Immature natural killer cell (primary cell): Measurements from ENCODE around the gene SMAD3. TPM values are rescaled to one million over a fixed set of nuclear protein-coding genes. Genes with fewer than 3 reads are reported as not detected.
"Not testable (repeated sequence)": the region's sequence is repeated elsewhere in the genome, so short reads cannot be mapped to it uniquely, and the experiment has no call there.

Experiments used
- DNase-seq, 3 donors: peaks; one replicate each; pipeline ENCODE4 v3.0.0; 2022; ENCODE audit warnings: mixed read lengths in 1 of 3
- H3K27ac Mint-ChIP-seq, 6 donors: one replicate each; pipeline ENCODE4 v1.8.0; 2020; ENCODE audit warnings: mixed read lengths in 6 of 6, mild to moderate bottlenecking in 5 of 6, inconsistent platforms in 4 of 6, moderate library complexity in 3 of 6
- H3K27me3 Mint-ChIP-seq, 3 donors: one replicate each; pipeline ENCODE4 v1.8.0; 2020 to 2021; ENCODE audit warnings: low read depth in 3 of 3, mild to moderate bottlenecking in 3 of 3, mixed read lengths in 3 of 3, moderate library complexity in 3 of 3, inconsistent platforms in 1 of 3
- H3K36me3 Mint-ChIP-seq, 3 donors: one replicate each; pipeline ENCODE4 v1.8.0; 2020; ENCODE audit warnings: mixed read lengths in 3 of 3, inconsistent platforms in 2 of 3, mild to moderate bottlenecking in 2 of 3
- H3K4me1 Mint-ChIP-seq, 2 donors: one replicate each; pipeline ENCODE4 v1.8.0; 2020; ENCODE audit warnings: inconsistent platforms in 2 of 2, mild to moderate bottlenecking in 2 of 2, mixed read lengths in 2 of 2, moderate library complexity in 1 of 2
- H3K4me3 Mint-ChIP-seq, 5 donors: one replicate each; pipeline ENCODE4 v1.8.0; 2020; ENCODE audit warnings: mild to moderate bottlenecking in 5 of 5, mixed read lengths in 5 of 5, inconsistent platforms in 3 of 5, moderate library complexity in 3 of 5
- H3K9me3 Mint-ChIP-seq, 6 donors: one replicate each; pipeline ENCODE4 v1.8.0; 2020; ENCODE audit warnings: mild to moderate bottlenecking in 6 of 6, mixed read lengths in 6 of 6, inconsistent platforms in 4 of 6, moderate library complexity in 3 of 6
- polyA plus RNA-seq, 3 donors: library from polyadenylated mRNA; unstranded; fragments of 300-500 nt; fragmentation: Illumina TruSeq; gene quantifications; one replicate each; pipeline ENCODE4 v1.2.3, GENCODE V29; 2021

SMAD3 gene
- polyA plus RNA-seq, 3 donors from 2014 or later: 8.9 to 11.9 (median 10.0) TPM

- Mint-ChIP-seq H3K4me1 (peaks cover 84 to 92% of the 10 kb centered on the region in 2 donors), H3K27ac (peak overlapping the region; percentile 96 to 100 (median 98)), H3K4me3 (peak overlapping the region; percentile 81 to 93 (median 84)), H3K9me3 (no peaks in the 10 kb centered on the region), H3K27me3 (peaks cover 9 to 15% (median 14%) of the 10 kb centered on the region in 3 donors), H3K36me3 (peaks cover 0 to 3% (median 0%) of the 10 kb centered on the region in 3 donors)
- DNase-seq: no peak
These were observed 56.5 kb downstream of the SMAD3 start for GRCh38 chr15:67121644-67122605.

- Mint-ChIP-seq H3K27ac (peak overlapping the region; percentile 96 to 100 (median 98)), H3K27me3 (peaks cover 9 to 15% (median 14%) of the 10 kb centered on the region in 3 donors), H3K4me1 (peaks cover 83 to 91% of the 10 kb centered on the region in 2 donors)
- H3K4me3 Mint-ChIP-seq, DNase-seq, H3K36me3 Mint-ChIP-seq, H3K9me3 Mint-ChIP-seq: not testable (repeated sequence)
These were observed 57.4 kb downstream of the SMAD3 start for GRCh38 chr15:67122816-67123215.

- not testable (repeated sequence) for H3K4me3 Mint-ChIP-seq, H3K36me3 Mint-ChIP-seq, H3K9me3 Mint-ChIP-seq, DNase-seq
- Mint-ChIP-seq H3K27me3 (peaks cover 6 to 15% (median 14%) of the 10 kb centered on the region in 3 donors), H3K4me1 (peaks cover 82 to 91% of the 10 kb centered on the region in 2 donors), H3K27ac (peak overlapping the region in 5 of 6 donors; percentile 63 to 98 (median 80))
These were observed 57.9 kb downstream of the SMAD3 start for GRCh38 chr15:67123291-67123690.

- Mint-ChIP-seq H3K9me3 (no peaks in the 10 kb centered on the region), H3K4me1 (peaks cover 74 to 84% of the 10 kb centered on the region in 2 donors), H3K36me3 (peaks cover 0 to 5% (median 0%) of the 10 kb centered on the region in 3 donors), H3K4me3 (no peak overlapping the region), H3K27ac (peak overlapping the region; percentile 80 to 98 (median 90)), H3K27me3 (peaks cover 5 to 14% (median 13%) of the 10 kb centered on the region in 3 donors)
- no peak for DNase-seq
These were observed 58.7 kb downstream of the SMAD3 start for GRCh38 chr15:67124111-67124510.

- peaks cover 0 to 10% (median 0%) of the 10 kb centered on the region in 3 donors for H3K36me3 Mint-ChIP-seq
- DNase-seq: no peak
- H3K27me3 Mint-ChIP-seq: peaks cover 4 to 12% (median 10%) of the 10 kb centered on the region in 3 donors
- H3K27ac Mint-ChIP-seq: peak overlapping the region; percentile 80 to 98 (median 90)
- peaks cover 71 to 83% of the 10 kb centered on the region in 2 donors for H3K4me1 Mint-ChIP-seq
- no peaks in the 10 kb centered on the region for H3K9me3 Mint-ChIP-seq
- peak overlapping the region in 1 of 5 donors; percentile 8 for H3K4me3 Mint-ChIP-seq
These were observed 59.6 kb downstream of the SMAD3 start for GRCh38 chr15:67124911-67125588.

GRCh38 chr15:67125589-67126502 is 60.4 kb downstream of the SMAD3 start:
- peak overlapping the region; percentile 72 to 98 (median 86) for H3K27ac Mint-ChIP-seq
- peak overlapping the region in 1 of 5 donors; percentile 8 for H3K4me3 Mint-ChIP-seq
- H3K36me3 Mint-ChIP-seq: peaks cover 0 to 13% (median 0%) of the 10 kb centered on the region in 3 donors
- H3K27me3 Mint-ChIP-seq: peaks cover 4 to 8% (median 5%) of the 10 kb centered on the region in 3 donors
- H3K9me3 Mint-ChIP-seq: no peaks in the 10 kb centered on the region
- DNase-seq: no peak
- peaks cover 70 to 83% of the 10 kb centered on the region in 2 donors for H3K4me1 Mint-ChIP-seq

- peak overlapping the region; percentile 12 to 78 (median 66) for H3K27ac Mint-ChIP-seq
- H3K4me1 Mint-ChIP-seq: peaks cover 70 to 83% of the 10 kb centered on the region in 2 donors
- H3K27me3 Mint-ChIP-seq: peaks cover 0 to 2% (median 1%) of the 10 kb centered on the region in 3 donors
These were observed 61.3 kb downstream of the SMAD3 start for GRCh38 chr15:67126551-67127330.

GRCh38 chr15:67127331-67127664 is 61.9 kb downstream of the SMAD3 start:
- no peaks in the 10 kb centered on the region for H3K9me3 Mint-ChIP-seq
- H3K4me3 Mint-ChIP-seq: no peak overlapping the region
- H3K27ac Mint-ChIP-seq: peak overlapping the region; percentile 18 to 78 (median 64)
- H3K27me3 Mint-ChIP-seq: peaks cover 0 to 2% (median 1%) of the 10 kb centered on the region in 3 donors
- DNase-seq: no peak
- H3K4me1 Mint-ChIP-seq: peaks cover 70 to 83% of the 10 kb centered on the region in 2 donors
- peaks cover 0 to 13% (median 0%) of the 10 kb centered on the region in 3 donors for H3K36me3 Mint-ChIP-seq

More at GRCh38 chr15:67126551-67127330, 61.3 kb downstream of the SMAD3 start:
- DNase-seq: no peak
- no peaks in the 10 kb centered on the region for H3K9me3 Mint-ChIP-seq
- H3K4me3 Mint-ChIP-seq: no peak overlapping the region
- H3K36me3 Mint-ChIP-seq: peaks cover 0 to 13% (median 0%) of the 10 kb centered on the region in 3 donors

GRCh38 chr15:67127965-67128364 is 62.6 kb downstream of the SMAD3 start:
- Mint-ChIP-seq H3K36me3 (peaks cover 0 to 13% (median 0%) of the 10 kb centered on the region in 3 donors), H3K27me3 (peaks cover 0 to 2% (median 1%) of the 10 kb centered on the region in 3 donors), H3K9me3 (no peaks in the 10 kb centered on the region), H3K4me3 (no peak overlapping the region), H3K4me1 (peaks cover 70 to 86% of the 10 kb centered on the region in 2 donors), H3K27ac (peak overlapping the region in 5 of 6 donors; percentile 56 to 76 (median 73))
- DNase-seq: no peak

GRCh38 chr15:67130166-67130565 is 64.8 kb downstream of the SMAD3 start:
- peaks cover 0 to 13% (median 0%) of the 10 kb centered on the region in 3 donors for H3K36me3 Mint-ChIP-seq
- peaks cover 4% of the 10 kb centered on the region in 3 donors for H3K27me3 Mint-ChIP-seq
- H3K4me1 Mint-ChIP-seq: peaks cover 77 to 87% of the 10 kb centered on the region in 2 donors
- no peaks in the 10 kb centered on the region for H3K9me3 Mint-ChIP-seq
- H3K4me3 Mint-ChIP-seq: peak overlapping the region in 2 of 5 donors; percentile 35 to 46
- no peak for DNase-seq
- peak overlapping the region; percentile 65 to 100 (median 94) for H3K27ac Mint-ChIP-seq

GRCh38 chr15:67130673-67131601 is 65.5 kb downstream of the SMAD3 start:
- Mint-ChIP-seq H3K9me3 (no peaks in the 10 kb centered on the region), H3K27ac (peak overlapping the region; percentile 65 to 100 (median 98)), H3K36me3 (peaks cover 0 to 13% (median 0%) of the 10 kb centered on the region in 3 donors), H3K4me1 (peaks cover 79 to 87% of the 10 kb centered on the region in 2 donors), H3K4me3 (peak overlapping the region in 2 of 5 donors; percentile 35 to 46), H3K27me3 (peaks cover 4% of the 10 kb centered on the region in 3 donors)
- no peak for DNase-seq
